Measurements from ENCODE around the gene STON1. TPM values are rescaled to one million over a fixed set of nuclear protein-coding genes. Genes with fewer than 3 reads are reported as not detected.

STON1 gene
- total and polyA plus RNA-seq, 2 of the 4 experiments (the other 2 are of a cell fraction), result 4.0 to 5.7 TPM

DNA sequence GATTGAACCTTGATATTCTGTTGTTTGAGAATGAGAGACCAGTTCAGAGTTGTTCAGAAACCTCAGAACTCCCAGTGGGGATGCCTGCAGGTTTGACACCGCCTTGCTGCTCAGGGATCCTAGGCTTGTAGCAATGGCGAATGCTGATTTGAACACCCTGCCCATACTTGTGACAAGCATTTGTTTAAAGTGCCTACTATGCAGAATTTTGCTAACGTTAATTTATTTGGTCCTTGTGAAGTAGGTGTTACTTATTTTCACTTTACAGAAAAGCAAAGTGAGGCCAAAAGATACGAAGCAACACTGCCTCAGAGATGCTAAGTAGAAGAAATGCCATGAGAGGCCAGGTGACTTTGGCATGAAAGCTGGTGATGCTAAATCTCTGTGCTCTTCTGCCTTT, 32.3 kb downstream of the STON1 start:
- H4K91ac ChIP-seq (ENCODE audit: insufficient read depth, low read depth, low read length), result no peak overlapping the region
- no peaks in the 10 kb centered on the region for H3K79me1 ChIP-seq (ENCODE audit: low read depth in 1 of 2, low read length in 2 of 2)
- no peak overlapping the region for H2BK15ac ChIP-seq (ENCODE audit: low read depth, low read length)
- no TSS peak for BruUV-seq (replicated peaks)
- no peak overlapping the region for H4K8ac ChIP-seq (ENCODE audit: low read depth in 2 of 2, low read length in 2 of 2)
- no peak overlapping the region for H4K5ac ChIP-seq (ENCODE audit: low read depth, low read length)
- no peak overlapping the region for H3K4me2 ChIP-seq (ENCODE audit: low read depth, low read length)
- no peak overlapping the region for H2BK20ac ChIP-seq (ENCODE audit: low read depth, low read length)
- H3K56ac ChIP-seq (ENCODE audit: extremely low read depth, insufficient read depth, low read length), result no peak overlapping the region
- no CpG with 5 or more reads among the region's 4 CpGs for WGBS, 2 experiments (ENCODE audit: extremely low coverage in 2 of 2, insufficient read length in 1 of 2)
- no peak overlapping the region for H3K4me3 ChIP-seq (ENCODE audit: insufficient read depth, low read depth, low read length)
- dilution Hi-C loops (cut with HindIII; ENCODE audit: low sequenced_read_pairs, unreplicated experiment) (no loop called here), intact Hi-C loops (cut with micrococcal nuclease) (no loop called here), in situ Hi-C loops (cut with MboI; ENCODE audit: low sequenced_read_pairs) (no loop called here)
- no peak overlapping the region for H2BK5ac ChIP-seq (ENCODE audit: low read depth, low read length, poor library complexity, severe bottlenecking)
- no peak overlapping the region for H2BK120ac ChIP-seq (ENCODE audit: low read depth, low read length)
- ATAC-seq (ENCODE audit: low read depth) (no peak), DNase-seq (no peak)
- H3K9me3 ChIP-seq (ENCODE audit: control insufficient read depth, insufficient read depth, low read length), result no peaks in the 10 kb centered on the region
- peaks cover 2% of the 10 kb centered on the region; the same call in 1 of the 2 replicates for H3K36me3 ChIP-seq (ENCODE audit: control insufficient read depth, insufficient read depth, low read length)
- no peaks in the 10 kb centered on the region for H3K9me1 ChIP-seq (ENCODE audit: insufficient read depth, low read length)
- TF ChIP-seq MAFK (IDR thresholded peaks at IDR 0.05; ENCODE audit: low read depth, low read length) (peak; percentile 71), RAD21 (IDR thresholded peaks at IDR 0.05; ENCODE audit: low read length) (no peak), RFX5 (IDR thresholded peaks at IDR 0.05; ENCODE audit: low read depth, low read length) (no peak)
- H3K4ac ChIP-seq (ENCODE audit: low read depth, low read length), result no peak overlapping the region
- H2AFZ ChIP-seq (replicated peaks; ENCODE audit: low read length, poor library complexity), result no peak overlapping the region
- H3K27me3 ChIP-seq (ENCODE audit: control insufficient read depth, insufficient read depth, low read length), result no peaks in the 10 kb centered on the region
- no peak overlapping the region for H2AK5ac ChIP-seq (ENCODE audit: low read depth, low read length)
- H3K4me1 ChIP-seq (ENCODE audit: control insufficient read depth, insufficient read depth, low read length), result no peaks in the 10 kb centered on the region
- no peak overlapping the region for H3K27ac ChIP-seq (ENCODE audit: insufficient read depth, low read length)
- ChIA-PET CTCF (no interaction called here), POLR2A (ENCODE audit: unreplicated experiment) (no interaction called here)
- H3K14ac ChIP-seq (replicated peaks; ENCODE audit: low read depth, low read length), result no peak overlapping the region
- H3K23ac ChIP-seq (ENCODE audit: low read depth, low read length), result no peak overlapping the region
- H4K20me1 ChIP-seq (ENCODE audit: insufficient read depth, low read length), result no peaks in the 10 kb centered on the region
- H2AK9ac ChIP-seq (replicated peaks; ENCODE audit: low read depth, low read length, poor library complexity), result no peak overlapping the region
- no peak overlapping the region for H3K18ac ChIP-seq (ENCODE audit: low read depth, low read length)
- no peak overlapping the region for H3K9ac ChIP-seq (ENCODE audit: low read depth, low read length)
